Thymus (tissue), 11 donors: Measurements from ENCODE around the gene PGM1. TPM values are rescaled to one million over a fixed set of nuclear protein-coding genes. Genes with fewer than 3 reads are reported as not detected.

ENCODE experiments used
- DNase-seq, 9 donors: peaks; one replicate each; pipeline ENCODE4 v3.0.0-alpha.2; 2013; ENCODE audit warnings: low spot score in 9 of 9, low read depth in 6 of 9, missing footprints in 1 of 9
- H3K27ac ChIP-seq, 2 donors: one replicate each; pipeline ENCODE4 v1.5.1; 2013; ENCODE audit warnings: control low read depth in 1 of 2, low read depth in 1 of 2, low read length in 1 of 2, mild to moderate bottlenecking in 1 of 2, moderate library complexity in 1 of 2
- H3K27me3 ChIP-seq, 2 donors: one replicate each; pipeline ENCODE4 v1.5.1; 2013; ENCODE audit warnings: low read length in 1 of 2; ENCODE audit not compliant: control insufficient read depth in 2 of 2, insufficient read depth in 1 of 2
- H3K36me3 ChIP-seq, 2 donors: one replicate each; pipeline ENCODE4 v1.5.1; 2013; ENCODE audit warnings: low read length in 1 of 2, mild to moderate bottlenecking in 1 of 2, moderate library complexity in 1 of 2; ENCODE audit not compliant: control insufficient read depth in 2 of 2, insufficient read depth in 2 of 2
- H3K4me1 ChIP-seq, 2 donors: one replicate each; pipeline ENCODE4 v1.5.1; 2013; ENCODE audit warnings: low read length in 2 of 2; ENCODE audit not compliant: control insufficient read depth in 2 of 2, insufficient read depth in 2 of 2
- H3K4me3 ChIP-seq, 2 donors: one replicate each; pipeline ENCODE4 v1.5.1; 2013; ENCODE audit warnings: low read length in 2 of 2, control low read depth in 1 of 2, mild to moderate bottlenecking in 1 of 2
- H3K9me3 ChIP-seq, 2 donors: one replicate each; pipeline ENCODE4 v1.5.1; 2013; ENCODE audit warnings: low read length in 1 of 2, mild to moderate bottlenecking in 1 of 2; ENCODE audit not compliant: control insufficient read depth in 2 of 2, insufficient read depth in 1 of 2
- WGBS: extraction: QIAGEN DNeasy Blood & Tissue Kit; methylation state at CpG from one replicate; pipeline ENCODE4 v1.1.7; 2013; 5-methylcytosine and 5-hydroxymethylcytosine counted together
- polyA plus RNA-seq: library from polyadenylated mRNA; stranded (reverse); fragments of 200-250 nt; gene quantifications from one replicate; pipeline ENCODE4 v1.2.3, GENCODE V29; 2013
- total RNA-seq: library from RNA; stranded (reverse); fragments of 120-200 nt; gene quantifications from one replicate; pipeline ENCODE4 v1.2.4, GENCODE V29; 2013
- donor health status: healthy.

Gene PGM1
- total and polyA plus RNA-seq, 2 donors = 9.6 to 18.1 TPM

DNA sequence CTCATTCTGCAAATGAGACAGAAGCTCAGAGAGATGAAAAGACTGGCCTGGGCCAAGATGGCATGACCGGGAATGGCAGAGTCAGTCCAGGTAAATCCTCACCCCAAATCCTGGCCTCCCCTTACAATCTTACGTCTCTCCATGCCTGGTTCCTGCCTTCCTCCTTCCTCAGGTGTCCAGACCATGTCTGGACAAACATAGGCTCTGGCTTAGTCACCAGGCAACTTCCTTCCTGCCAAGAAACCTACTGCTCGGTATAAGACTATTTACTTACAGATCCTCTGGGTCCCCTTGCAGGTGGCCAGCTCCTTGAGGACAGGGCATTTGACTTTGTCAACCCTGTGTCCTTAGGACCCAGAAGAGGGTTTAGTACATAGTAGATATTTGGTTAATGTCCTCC is 111.2 kb downstream of the PGM1 start:
- Histone ChIP-seq H3K27me3 (peaks cover 0 to 2% of the 10 kb centered on the region in 2 donors), H3K27ac (no peak overlapping the region), H3K4me3 (no peak overlapping the region), H3K9me3 (no peaks in the 10 kb centered on the region), H3K4me1 (no peaks in the 10 kb centered on the region), H3K36me3 (no peaks in the 10 kb centered on the region)
- WGBS = 75% methylated on average over 3 of the region's 3 CpGs
- DNase-seq = no peak

DNA sequence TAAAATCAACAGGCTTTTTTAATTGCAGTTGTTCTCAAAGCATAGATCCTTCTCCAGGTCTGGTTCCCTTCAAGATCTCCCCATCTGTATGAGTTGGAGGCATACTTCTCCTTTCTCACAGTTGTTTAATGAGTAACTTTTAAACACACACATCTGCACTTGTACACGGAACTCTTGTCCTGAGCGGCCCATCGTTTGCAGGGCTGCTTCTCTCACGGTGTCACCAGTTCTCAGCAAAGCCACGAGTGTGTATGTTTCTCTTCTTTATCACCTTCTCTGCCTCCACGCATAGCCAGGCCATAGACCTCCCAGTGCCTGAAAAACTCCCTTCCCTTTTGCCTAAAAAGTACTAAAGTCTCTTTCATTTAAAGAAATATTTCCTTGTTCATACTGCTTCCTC is 111.9 kb downstream of the PGM1 start:
- H3K4me3 ChIP-seq = no peak overlapping the region
- no peak overlapping the region for H3K27ac ChIP-seq
- no peaks in the 10 kb centered on the region for H3K9me3 ChIP-seq
- WGBS = 38% methylated on average over 6 of the region's 6 CpGs
- DNase-seq = no peak
- no peaks in the 10 kb centered on the region for H3K4me1 ChIP-seq
- peaks cover 0 to 2% of the 10 kb centered on the region in 2 donors for H3K27me3 ChIP-seq
- no peaks in the 10 kb centered on the region for H3K36me3 ChIP-seq

DNA sequence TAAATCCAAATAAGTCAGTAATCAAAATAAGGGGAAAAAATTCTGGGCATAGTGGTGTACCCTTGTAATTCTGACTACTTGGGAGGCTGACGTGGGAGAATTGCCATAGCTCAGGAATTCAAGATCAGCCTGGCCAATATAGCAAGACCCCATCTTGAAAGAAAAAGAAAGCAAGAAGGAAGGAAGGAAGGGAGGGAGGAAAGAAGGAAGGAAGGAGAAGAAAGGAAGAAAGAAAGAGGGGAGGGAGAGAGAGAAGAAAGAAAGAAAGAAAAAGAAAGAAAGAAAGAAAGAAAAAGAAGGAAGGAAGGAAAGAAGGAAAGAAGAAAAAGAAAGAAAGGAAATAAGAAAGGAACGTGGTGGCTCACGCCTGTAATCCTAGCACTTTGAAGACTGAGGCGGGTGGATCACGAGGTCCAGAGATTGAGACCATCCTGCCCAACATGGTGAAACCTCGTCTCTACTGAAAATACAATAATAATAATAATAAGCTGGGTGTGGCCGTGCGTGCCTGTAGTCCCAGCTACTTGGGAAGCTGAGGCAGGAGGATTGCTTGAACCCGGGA is 116.1 kb downstream of the PGM1 start:
- no peak for DNase-seq
- Histone ChIP-seq H3K36me3 (no peaks in the 10 kb centered on the region), H3K4me3 (no peak overlapping the region), H3K27ac (no peak overlapping the region), H3K9me3 (no peaks in the 10 kb centered on the region), H3K27me3 (peaks cover 0 to 2% of the 10 kb centered on the region in 2 donors), H3K4me1 (no peaks in the 10 kb centered on the region)
- WGBS = 95% methylated on average over 9 of the region's 9 CpGs

Other genes starting within 250 kb of the PGM1 start
- gene ALG6, start 225.8 kb upstream of the PGM1 start, total RNA-seq = 23.9 TPM
- gene ALG6, start 225.8 kb upstream of the PGM1 start, polyA plus RNA-seq = 52.2 TPM
- 63.8 TPM for gene ITGB3BP, start 70.2 kb upstream of the PGM1 start, total RNA-seq
- 34.2 TPM for gene ITGB3BP, start 70.2 kb upstream of the PGM1 start, polyA plus RNA-seq
- gene EFCAB7, start 69.9 kb upstream of the PGM1 start, total RNA-seq = 12.7 TPM
- gene EFCAB7, start 69.9 kb upstream of the PGM1 start, polyA plus RNA-seq = 9.7 TPM
- gene ROR1, start 180.6 kb downstream of the PGM1 start, total RNA-seq = 5.2 TPM
- 1.5 TPM for gene ROR1, start 180.6 kb downstream of the PGM1 start, polyA plus RNA-seq